Measurements from ENCODE around the gene LAMA3.

DNA sequence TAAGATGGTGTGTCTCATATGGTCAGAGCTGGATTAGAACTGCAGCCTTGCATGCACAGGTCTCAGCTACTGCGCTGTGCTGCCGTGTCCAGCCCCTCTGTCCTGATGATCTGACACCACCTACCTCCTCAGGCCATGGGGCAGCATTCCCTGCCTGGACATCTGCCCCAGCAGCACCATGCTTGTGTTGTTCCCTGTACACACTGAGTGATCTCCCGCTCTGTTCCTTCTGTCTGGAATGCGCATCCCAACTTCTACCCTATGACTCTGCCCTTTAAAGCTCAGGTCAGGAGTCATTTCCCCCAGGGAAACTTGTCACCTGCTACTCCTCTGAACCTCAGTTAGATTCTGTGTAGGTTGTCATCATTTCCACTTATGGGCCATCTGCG, 167.9 kb downstream of the LAMA3 start:
- TF ChIP-seq, protein P1, sequence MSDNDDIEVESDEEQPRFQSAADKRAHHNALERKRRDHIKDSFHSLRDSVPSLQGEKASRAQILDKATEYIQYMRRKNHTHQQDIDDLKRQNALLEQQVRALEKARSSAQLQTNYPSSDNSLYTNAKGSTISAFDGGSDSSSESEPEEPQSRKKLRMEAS (IDR thresholded peaks at IDR 0.05) = no peak
- no peak for TF ChIP-seq POLR2A (IDR thresholded peaks at IDR 0.05; ENCODE audit: borderline replicate concordance, extremely low read depth, insufficient read depth, insufficient read length)
- TF ChIP-seq, protein P2, sequence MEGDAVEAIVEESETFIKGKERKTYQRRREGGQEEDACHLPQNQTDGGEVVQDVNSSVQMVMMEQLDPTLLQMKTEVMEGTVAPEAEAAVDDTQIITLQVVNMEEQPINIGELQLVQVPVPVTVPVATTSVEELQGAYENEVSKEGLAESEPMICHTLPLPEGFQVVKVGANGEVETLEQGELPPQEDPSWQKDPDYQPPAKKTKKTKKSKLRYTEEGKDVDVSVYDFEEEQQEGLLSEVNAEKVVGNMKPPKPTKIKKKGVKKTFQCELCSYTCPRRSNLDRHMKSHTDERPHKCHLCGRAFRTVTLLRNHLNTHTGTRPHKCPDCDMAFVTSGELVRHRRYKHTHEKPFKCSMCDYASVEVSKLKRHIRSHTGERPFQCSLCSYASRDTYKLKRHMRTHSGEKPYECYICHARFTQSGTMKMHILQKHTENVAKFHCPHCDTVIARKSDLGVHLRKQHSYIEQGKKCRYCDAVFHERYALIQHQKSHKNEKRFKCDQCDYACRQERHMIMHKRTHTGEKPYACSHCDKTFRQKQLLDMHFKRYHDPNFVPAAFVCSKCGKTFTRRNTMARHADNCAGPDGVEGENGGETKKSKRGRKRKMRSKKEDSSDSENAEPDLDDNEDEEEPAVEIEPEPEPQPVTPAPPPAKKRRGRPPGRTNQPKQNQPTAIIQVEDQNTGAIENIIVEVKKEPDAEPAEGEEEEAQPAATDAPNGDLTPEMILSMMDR (IDR thresholded peaks at IDR 0.05 in 2 of 3, conservative IDR thresholded peaks at IDR 0.05 in 1 of 3; ENCODE audit: borderline replicate concordance in 1 of 3, insufficient read depth in 1 of 3, low read depth in 2 of 3, low read length in 2 of 3) = no peak
- TF ChIP-seq CEBPB (IDR thresholded peaks at IDR 0.05; ENCODE audit: low read depth) = no peak
- TF ChIP-seq JUND (IDR thresholded peaks at IDR 0.05) = no peak
- no peak for TF ChIP-seq EGR1 (IDR thresholded peaks at IDR 0.05; ENCODE audit: low read depth)
- TF ChIP-seq POLR2AphosphoS5 (IDR thresholded peaks at IDR 0.05; ENCODE audit: low read depth, low read length) = no peak
- no peak for TF ChIP-seq EZH2phosphoT487 (IDR thresholded peaks at IDR 0.05; ENCODE audit: borderline replicate concordance)
- TF ChIP-seq, protein P3, sequence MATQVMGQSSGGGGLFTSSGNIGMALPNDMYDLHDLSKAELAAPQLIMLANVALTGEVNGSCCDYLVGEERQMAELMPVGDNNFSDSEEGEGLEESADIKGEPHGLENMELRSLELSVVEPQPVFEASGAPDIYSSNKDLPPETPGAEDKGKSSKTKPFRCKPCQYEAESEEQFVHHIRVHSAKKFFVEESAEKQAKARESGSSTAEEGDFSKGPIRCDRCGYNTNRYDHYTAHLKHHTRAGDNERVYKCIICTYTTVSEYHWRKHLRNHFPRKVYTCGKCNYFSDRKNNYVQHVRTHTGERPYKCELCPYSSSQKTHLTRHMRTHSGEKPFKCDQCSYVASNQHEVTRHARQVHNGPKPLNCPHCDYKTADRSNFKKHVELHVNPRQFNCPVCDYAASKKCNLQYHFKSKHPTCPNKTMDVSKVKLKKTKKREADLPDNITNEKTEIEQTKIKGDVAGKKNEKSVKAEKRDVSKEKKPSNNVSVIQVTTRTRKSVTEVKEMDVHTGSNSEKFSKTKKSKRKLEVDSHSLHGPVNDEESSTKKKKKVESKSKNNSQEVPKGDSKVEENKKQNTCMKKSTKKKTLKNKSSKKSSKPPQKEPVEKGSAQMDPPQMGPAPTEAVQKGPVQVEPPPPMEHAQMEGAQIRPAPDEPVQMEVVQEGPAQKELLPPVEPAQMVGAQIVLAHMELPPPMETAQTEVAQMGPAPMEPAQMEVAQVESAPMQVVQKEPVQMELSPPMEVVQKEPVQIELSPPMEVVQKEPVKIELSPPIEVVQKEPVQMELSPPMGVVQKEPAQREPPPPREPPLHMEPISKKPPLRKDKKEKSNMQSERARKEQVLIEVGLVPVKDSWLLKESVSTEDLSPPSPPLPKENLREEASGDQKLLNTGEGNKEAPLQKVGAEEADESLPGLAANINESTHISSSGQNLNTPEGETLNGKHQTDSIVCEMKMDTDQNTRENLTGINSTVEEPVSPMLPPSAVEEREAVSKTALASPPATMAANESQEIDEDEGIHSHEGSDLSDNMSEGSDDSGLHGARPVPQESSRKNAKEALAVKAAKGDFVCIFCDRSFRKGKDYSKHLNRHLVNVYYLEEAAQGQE (IDR thresholded peaks at IDR 0.05; ENCODE audit: low read depth) = no peak
- TF ChIP-seq TCF7L2 (IDR thresholded peaks at IDR 0.05; ENCODE audit: borderline replicate concordance, extremely low read depth, insufficient read depth, insufficient read length) = no peak

Measured in HCT116 (cell line).